ENCODE results near the gene GRIN2A. TPM values are rescaled to one million over a fixed set of nuclear protein-coding genes. Genes with fewer than 3 reads are reported as not detected.

Gene GRIN2A
- total RNA-seq, 4 donors from 2014 or later, result 0.32 to 3.6 (median 2.0) TPM

DNA sequence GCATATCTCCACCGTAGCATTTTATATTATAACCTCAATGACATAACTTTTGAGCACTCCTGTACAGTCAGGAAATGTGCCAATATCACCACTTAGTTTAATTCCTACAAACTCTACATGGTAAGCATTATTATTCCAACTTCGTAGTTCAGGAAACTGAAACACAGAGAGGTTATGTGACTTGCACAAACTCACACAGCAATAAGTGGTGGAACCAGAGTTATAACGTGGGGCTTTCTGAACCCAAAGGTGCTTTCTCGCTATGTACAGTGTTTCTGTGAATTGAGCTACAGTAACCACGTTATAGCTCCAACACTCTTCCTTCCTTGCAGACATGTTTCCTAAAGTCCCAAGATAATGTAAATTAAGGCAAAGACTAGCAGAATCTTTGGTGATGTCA is 330.2 kb downstream of the GRIN2A start:
- WGBS, result 89% methylated on average over 5 of the region's 5 CpGs

DNA sequence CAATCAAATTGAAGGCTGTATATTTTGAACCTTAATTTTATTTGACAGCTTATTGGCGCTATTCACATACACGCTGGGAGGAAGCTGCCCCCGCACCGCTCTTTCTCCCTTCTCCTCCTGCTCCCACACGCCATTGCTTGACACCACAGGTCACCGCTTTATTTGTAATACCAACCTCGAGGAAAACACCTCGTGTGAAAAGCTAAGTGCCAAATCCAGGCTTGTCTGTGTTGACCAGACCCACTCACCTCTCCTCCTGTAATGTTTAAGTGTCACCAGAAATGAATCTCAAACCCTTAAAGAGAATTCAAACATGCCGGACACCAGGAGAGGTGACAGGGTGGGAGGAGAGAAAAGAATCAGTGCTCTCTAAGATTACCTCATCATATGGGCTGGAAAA is 331.4 kb downstream of the GRIN2A start:
- H3K27ac ChIP-seq (replicated peaks in 1 of 4), result no peak overlapping the region
- whole genome bisulfite sequencing, result 57% methylated on average over 9 of the region's 9 CpGs
- H3K9me3 ChIP-seq, result no peaks in the 10 kb centered on the region
- no peaks in the 10 kb centered on the region for H3K27me3 ChIP-seq
- H3K4me1 ChIP-seq, result peaks cover 3 to 8% (median 7%) of the 10 kb centered on the region in 4 donors
- TF ChIP-seq EP300 (IDR thresholded peaks at IDR 0.05) (no peak), POLR2A (IDR thresholded peaks at IDR 0.05; ENCODE audit: low read depth) (no peak), POLR2AphosphoS5 (IDR thresholded peaks at IDR 0.05) (no peak)
- TF ChIP-seq, protein P1, sequence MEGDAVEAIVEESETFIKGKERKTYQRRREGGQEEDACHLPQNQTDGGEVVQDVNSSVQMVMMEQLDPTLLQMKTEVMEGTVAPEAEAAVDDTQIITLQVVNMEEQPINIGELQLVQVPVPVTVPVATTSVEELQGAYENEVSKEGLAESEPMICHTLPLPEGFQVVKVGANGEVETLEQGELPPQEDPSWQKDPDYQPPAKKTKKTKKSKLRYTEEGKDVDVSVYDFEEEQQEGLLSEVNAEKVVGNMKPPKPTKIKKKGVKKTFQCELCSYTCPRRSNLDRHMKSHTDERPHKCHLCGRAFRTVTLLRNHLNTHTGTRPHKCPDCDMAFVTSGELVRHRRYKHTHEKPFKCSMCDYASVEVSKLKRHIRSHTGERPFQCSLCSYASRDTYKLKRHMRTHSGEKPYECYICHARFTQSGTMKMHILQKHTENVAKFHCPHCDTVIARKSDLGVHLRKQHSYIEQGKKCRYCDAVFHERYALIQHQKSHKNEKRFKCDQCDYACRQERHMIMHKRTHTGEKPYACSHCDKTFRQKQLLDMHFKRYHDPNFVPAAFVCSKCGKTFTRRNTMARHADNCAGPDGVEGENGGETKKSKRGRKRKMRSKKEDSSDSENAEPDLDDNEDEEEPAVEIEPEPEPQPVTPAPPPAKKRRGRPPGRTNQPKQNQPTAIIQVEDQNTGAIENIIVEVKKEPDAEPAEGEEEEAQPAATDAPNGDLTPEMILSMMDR (IDR thresholded peaks at IDR 0.05), result no peak
- intact Hi-C loops (cut with DNase I), result no loop called here
- DNase-seq (ENCODE audit: extremely low spot score), result peak; percentile 75
- H3K4me3 ChIP-seq, result no peak overlapping the region
- H3K36me3 ChIP-seq, result no peaks in the 10 kb centered on the region

More for the DNA sequence above, 330.2 kb downstream of the GRIN2A start:
- intact Hi-C loops (cut with DNase I), result no loop called here
- Histone ChIP-seq H3K36me3 (no peaks in the 10 kb centered on the region), H3K27me3 (no peaks in the 10 kb centered on the region), H3K27ac (replicated peaks in 1 of 4) (no peak overlapping the region), H3K9me3 (no peaks in the 10 kb centered on the region), H3K4me1 (peaks cover 3 to 8% (median 7%) of the 10 kb centered on the region in 4 donors), H3K4me3 (no peak overlapping the region)
- peak; percentile 77 for DNase-seq (ENCODE audit: extremely low spot score)
- TF ChIP-seq POLR2AphosphoS5 (IDR thresholded peaks at IDR 0.05) (no peak), EP300 (IDR thresholded peaks at IDR 0.05) (no peak), POLR2A (IDR thresholded peaks at IDR 0.05; ENCODE audit: low read depth) (no peak)
- TF ChIP-seq, protein P1 (IDR thresholded peaks at IDR 0.05), result no peak

DNA sequence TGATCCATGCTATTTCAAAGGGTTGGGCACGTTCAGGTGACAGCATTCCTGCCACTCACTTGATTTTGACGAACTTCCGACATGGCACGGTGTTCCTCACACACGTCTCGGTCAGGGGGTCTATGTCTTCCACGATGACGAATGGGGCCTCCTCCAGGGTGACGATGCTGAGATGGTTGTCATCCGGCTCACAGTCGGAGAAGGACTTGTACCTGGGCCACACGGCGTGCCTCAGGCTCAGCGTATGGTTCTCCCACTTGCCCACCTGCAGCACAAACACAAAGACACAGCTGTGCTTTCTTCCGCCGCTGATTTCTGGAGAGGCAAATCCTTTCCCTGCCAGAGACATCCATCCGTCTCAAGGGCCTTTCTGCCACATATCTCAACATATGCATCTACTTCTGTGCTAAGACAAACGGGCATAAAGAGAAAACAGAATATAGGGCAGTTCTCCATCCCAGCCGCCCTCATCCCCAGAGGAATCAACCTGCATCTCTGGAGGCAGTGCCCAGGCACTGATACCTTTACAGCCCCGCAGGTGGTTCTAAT is 332.5 kb downstream of the GRIN2A start:
- intact Hi-C loops (cut with DNase I), result loop anchor here (10.0 kb wide), 1 partner anchor 335 kb away; the partner anchor contains the start of gene GRIN2A
- TF ChIP-seq POLR2AphosphoS5 (IDR thresholded peaks at IDR 0.05) (no peak), POLR2A (IDR thresholded peaks at IDR 0.05; ENCODE audit: low read depth) (no peak), EP300 (IDR thresholded peaks at IDR 0.05) (no peak)
- TF ChIP-seq, protein P1 (IDR thresholded peaks at IDR 0.05), result no peak
- WGBS, result 87% methylated on average over 20 of the region's 20 CpGs
- Histone ChIP-seq H3K9me3 (no peaks in the 10 kb centered on the region), H3K4me1 (peaks cover 3 to 8% (median 6%) of the 10 kb centered on the region in 4 donors), H3K27me3 (no peaks in the 10 kb centered on the region), H3K36me3 (no peaks in the 10 kb centered on the region), H3K27ac (replicated peaks in 1 of 4) (no peak overlapping the region), H3K4me3 (no peak overlapping the region)
- peak; percentile 60 for DNase-seq (ENCODE audit: extremely low spot score)

DNA sequence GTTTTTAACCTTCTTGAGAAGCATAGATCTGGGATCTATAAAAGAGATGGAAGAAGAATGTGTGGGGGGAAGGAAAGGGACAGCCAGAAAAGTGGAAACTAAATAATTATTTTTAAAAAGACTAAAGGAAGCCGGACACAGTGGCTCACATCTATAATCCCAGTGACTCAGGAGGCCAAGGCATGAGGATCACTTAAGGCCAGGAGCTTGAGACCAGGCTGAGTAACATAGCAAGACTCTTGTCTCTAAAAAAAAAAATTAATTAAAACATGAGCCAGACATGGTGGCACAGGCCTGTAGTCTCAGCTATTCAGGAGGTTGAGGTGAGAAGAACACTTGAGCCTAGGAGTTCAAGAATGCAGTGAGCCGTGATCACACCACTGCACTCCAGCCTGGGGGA is 335.1 kb downstream of the GRIN2A start:
- Histone ChIP-seq H3K27me3 (no peaks in the 10 kb centered on the region), H3K9me3 (no peaks in the 10 kb centered on the region), H3K27ac (replicated peaks in 1 of 4) (no peak overlapping the region), H3K4me3 (no peak overlapping the region), H3K36me3 (no peaks in the 10 kb centered on the region), H3K4me1 (no peaks in the 10 kb centered on the region)
- intact Hi-C loops (cut with DNase I), result loop anchor here (10.0 kb wide), 1 partner anchor 338 kb away; the partner anchor contains the start of gene GRIN2A
- no peak for DNase-seq (ENCODE audit: extremely low spot score)
- 86% methylated on average over 2 of the region's 2 CpGs for WGBS
- TF ChIP-seq POLR2AphosphoS5 (IDR thresholded peaks at IDR 0.05) (no peak), POLR2A (IDR thresholded peaks at IDR 0.05; ENCODE audit: low read depth) (no peak), EP300 (IDR thresholded peaks at IDR 0.05) (no peak)
- TF ChIP-seq, protein P1 (IDR thresholded peaks at IDR 0.05), result no peak
